Measurements from ENCODE around the gene C5orf22.

DNA sequence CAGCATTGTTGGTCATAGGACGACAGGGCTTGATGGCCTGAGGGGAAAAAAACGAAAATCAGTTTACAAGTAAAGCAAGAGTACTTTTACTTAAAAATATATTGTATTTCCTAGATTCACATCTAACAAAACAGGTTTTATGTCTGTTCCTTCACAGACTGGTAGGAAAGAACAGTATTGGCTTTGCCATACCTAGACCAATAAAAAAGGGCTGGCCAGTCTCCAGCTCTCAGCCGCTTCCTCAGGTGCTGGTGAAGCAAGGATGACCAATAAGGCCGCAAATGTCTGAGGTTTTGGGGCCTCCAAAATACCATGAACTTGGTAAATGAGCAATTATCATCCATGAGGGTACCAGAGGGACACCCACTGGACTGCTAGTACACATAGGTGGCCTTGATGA, 36.8 kb upstream of the C5orf22 start:
- TF ChIP-seq, protein P1, sequence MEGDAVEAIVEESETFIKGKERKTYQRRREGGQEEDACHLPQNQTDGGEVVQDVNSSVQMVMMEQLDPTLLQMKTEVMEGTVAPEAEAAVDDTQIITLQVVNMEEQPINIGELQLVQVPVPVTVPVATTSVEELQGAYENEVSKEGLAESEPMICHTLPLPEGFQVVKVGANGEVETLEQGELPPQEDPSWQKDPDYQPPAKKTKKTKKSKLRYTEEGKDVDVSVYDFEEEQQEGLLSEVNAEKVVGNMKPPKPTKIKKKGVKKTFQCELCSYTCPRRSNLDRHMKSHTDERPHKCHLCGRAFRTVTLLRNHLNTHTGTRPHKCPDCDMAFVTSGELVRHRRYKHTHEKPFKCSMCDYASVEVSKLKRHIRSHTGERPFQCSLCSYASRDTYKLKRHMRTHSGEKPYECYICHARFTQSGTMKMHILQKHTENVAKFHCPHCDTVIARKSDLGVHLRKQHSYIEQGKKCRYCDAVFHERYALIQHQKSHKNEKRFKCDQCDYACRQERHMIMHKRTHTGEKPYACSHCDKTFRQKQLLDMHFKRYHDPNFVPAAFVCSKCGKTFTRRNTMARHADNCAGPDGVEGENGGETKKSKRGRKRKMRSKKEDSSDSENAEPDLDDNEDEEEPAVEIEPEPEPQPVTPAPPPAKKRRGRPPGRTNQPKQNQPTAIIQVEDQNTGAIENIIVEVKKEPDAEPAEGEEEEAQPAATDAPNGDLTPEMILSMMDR (IDR thresholded peaks at IDR 0.05), result no peak
- TF ChIP-seq POLR2A (IDR thresholded peaks at IDR 0.05), result no peak
